ENCODE measurements around the gene CD300A. TPM values are rescaled to one million over a fixed set of nuclear protein-coding genes. Genes with fewer than 3 reads are reported as not detected.

The CD300A gene
- total RNA-seq, 2 donors from 2014 or later, result 3.9 to 7.2 TPM

GRCh38 chr17:74453665-74454196 lies 12.7 kb upstream of the CD300A start:
- H3K4me1 Mint-ChIP-seq (ENCODE audit: low read depth), result peaks cover 3% of the 10 kb centered on the region
- H3K4me3 Mint-ChIP-seq, result peak overlapping the region; percentile 20 to 55
- H3K27ac Mint-ChIP-seq, result no peak overlapping the region
- DNase-seq (no peak), ATAC-seq (replicated peaks in 1 of 2) (peak; percentile 97)
- no peaks in the 10 kb centered on the region for H3K36me3 Mint-ChIP-seq (ENCODE audit: insufficient read depth in 2 of 2)
- H3K27me3 Mint-ChIP-seq (ENCODE audit: low read depth), result peaks cover 5% of the 10 kb centered on the region
- H3K9me3 Mint-ChIP-seq, result no peaks in the 10 kb centered on the region

- Mint-ChIP-seq H3K27ac (no peak overlapping the region), H3K27me3 (ENCODE audit: low read depth) (peaks cover 5% of the 10 kb centered on the region), H3K4me1 (ENCODE audit: low read depth) (peaks cover 3% of the 10 kb centered on the region), H3K36me3 (ENCODE audit: insufficient read depth in 2 of 2) (no peaks in the 10 kb centered on the region), H3K9me3 (no peaks in the 10 kb centered on the region), H3K4me3 (peak overlapping the region; percentile 48 to 54)
- ATAC-seq (replicated peaks in 1 of 2) (peak; percentile 23 to 27), DNase-seq (peak; percentile 82)
These were observed 12.0 kb upstream of the CD300A start for GRCh38 chr17:74454197-74455024.

GRCh38 chr17:74455025-74455545 lies 11.3 kb upstream of the CD300A start:
- H3K4me3 Mint-ChIP-seq, result peak overlapping the region in 1 of 2 donors; percentile 46
- DNase-seq (no peak), ATAC-seq (replicated peaks in 1 of 2) (no peak)
- H3K27ac Mint-ChIP-seq, result no peak overlapping the region
- H3K27me3 Mint-ChIP-seq (ENCODE audit: low read depth), result peaks cover 5% of the 10 kb centered on the region
- H3K9me3 Mint-ChIP-seq, result no peaks in the 10 kb centered on the region
- no peaks in the 10 kb centered on the region for H3K36me3 Mint-ChIP-seq (ENCODE audit: insufficient read depth in 2 of 2)
- H3K4me1 Mint-ChIP-seq (ENCODE audit: low read depth), result peaks cover 3% of the 10 kb centered on the region

- no peak overlapping the region for H3K4me3 Mint-ChIP-seq
- no peak overlapping the region for H3K27ac Mint-ChIP-seq
- H3K27me3 Mint-ChIP-seq (ENCODE audit: low read depth), result peaks cover 5% of the 10 kb centered on the region
- peaks cover 3% of the 10 kb centered on the region for H3K4me1 Mint-ChIP-seq (ENCODE audit: low read depth)
- DNase-seq (no peak), ATAC-seq (replicated peaks in 1 of 2) (no peak)
- no peaks in the 10 kb centered on the region for H3K9me3 Mint-ChIP-seq
- H3K36me3 Mint-ChIP-seq (ENCODE audit: insufficient read depth in 2 of 2), result no peaks in the 10 kb centered on the region
These were observed 10.6 kb upstream of the CD300A start for GRCh38 chr17:74455821-74456220.

GRCh38 chr17:74457146-74457819 lies 9.2 kb upstream of the CD300A start:
- H3K36me3 Mint-ChIP-seq (ENCODE audit: insufficient read depth in 2 of 2), result no peaks in the 10 kb centered on the region
- peaks cover 5% of the 10 kb centered on the region for H3K27me3 Mint-ChIP-seq (ENCODE audit: low read depth)
- no peak overlapping the region for H3K4me3 Mint-ChIP-seq
- H3K4me1 Mint-ChIP-seq (ENCODE audit: low read depth), result peaks cover 3% of the 10 kb centered on the region
- DNase-seq, result peak; percentile 65 to 81
- H3K27ac Mint-ChIP-seq, result no peak overlapping the region
- ATAC-seq (replicated peaks in 1 of 2), result peak; percentile 18 to 26
- no peaks in the 10 kb centered on the region for H3K9me3 Mint-ChIP-seq

- Mint-ChIP-seq H3K4me3 (no peak overlapping the region), H3K4me1 (ENCODE audit: low read depth) (peaks cover 3% of the 10 kb centered on the region)
These were observed 8.6 kb upstream of the CD300A start for GRCh38 chr17:74457820-74458166.

GRCh38 chr17:74458835-74459234 lies 7.6 kb upstream of the CD300A start:
- DNase-seq, result no peak
- H3K9me3 Mint-ChIP-seq, result no peaks in the 10 kb centered on the region
- H3K4me3 Mint-ChIP-seq, result no peak overlapping the region
- H3K36me3 Mint-ChIP-seq (ENCODE audit: insufficient read depth in 2 of 2), result no peaks in the 10 kb centered on the region
- H3K27ac Mint-ChIP-seq, result no peak overlapping the region
- H3K4me1 Mint-ChIP-seq (ENCODE audit: low read depth), result peaks cover 3% of the 10 kb centered on the region
- no peaks in the 10 kb centered on the region for H3K27me3 Mint-ChIP-seq (ENCODE audit: low read depth)
- ATAC-seq (replicated peaks in 1 of 2), result no peak

More at GRCh38 chr17:74457820-74458166, 8.6 kb upstream of the CD300A start:
- no peak for ATAC-seq (replicated peaks in 1 of 2)
- H3K27me3 Mint-ChIP-seq (ENCODE audit: low read depth), result peaks cover 2% of the 10 kb centered on the region
- no peaks in the 10 kb centered on the region for H3K9me3 Mint-ChIP-seq
- no peak overlapping the region for H3K27ac Mint-ChIP-seq
- DNase-seq, result no peak
- H3K36me3 Mint-ChIP-seq (ENCODE audit: insufficient read depth in 2 of 2), result no peaks in the 10 kb centered on the region

- Mint-ChIP-seq H3K27ac (no peak overlapping the region), H3K4me3 (no peak overlapping the region), H3K4me1 (ENCODE audit: low read depth) (peaks cover 3% of the 10 kb centered on the region), H3K27me3 (ENCODE audit: low read depth) (no peaks in the 10 kb centered on the region), H3K9me3 (no peaks in the 10 kb centered on the region), H3K36me3 (ENCODE audit: insufficient read depth in 2 of 2) (no peaks in the 10 kb centered on the region)
- no peak for DNase-seq
- ATAC-seq (replicated peaks in 1 of 2), result no peak
These were observed 6.8 kb upstream of the CD300A start for GRCh38 chr17:74459622-74460021.

- no peak overlapping the region for H3K27ac Mint-ChIP-seq
- no peaks in the 10 kb centered on the region for H3K9me3 Mint-ChIP-seq
- ATAC-seq (replicated peaks in 1 of 2) (no peak), DNase-seq (no peak)
- H3K4me3 Mint-ChIP-seq, result no peak overlapping the region
- no peaks in the 10 kb centered on the region for H3K27me3 Mint-ChIP-seq (ENCODE audit: low read depth)
- H3K4me1 Mint-ChIP-seq (ENCODE audit: low read depth), result peaks cover 3% of the 10 kb centered on the region
- H3K36me3 Mint-ChIP-seq (ENCODE audit: insufficient read depth in 2 of 2), result no peaks in the 10 kb centered on the region
These were observed 6.2 kb upstream of the CD300A start for GRCh38 chr17:74460241-74460640.

- DNase-seq (no peak), ATAC-seq (replicated peaks in 1 of 2) (no peak)
- Mint-ChIP-seq H3K4me3 (no peak overlapping the region), H3K36me3 (ENCODE audit: insufficient read depth in 2 of 2) (no peaks in the 10 kb centered on the region), H3K4me1 (ENCODE audit: low read depth) (peaks cover 3% of the 10 kb centered on the region), H3K9me3 (no peaks in the 10 kb centered on the region), H3K27ac (no peak overlapping the region), H3K27me3 (ENCODE audit: low read depth) (no peaks in the 10 kb centered on the region)
These were observed 5.4 kb upstream of the CD300A start for GRCh38 chr17:74460996-74461395.

- H3K27me3 Mint-ChIP-seq (ENCODE audit: low read depth), result no peaks in the 10 kb centered on the region
- H3K9me3 Mint-ChIP-seq, result no peaks in the 10 kb centered on the region
- H3K4me3 Mint-ChIP-seq, result no peak overlapping the region
- H3K36me3 Mint-ChIP-seq (ENCODE audit: insufficient read depth in 2 of 2), result no peaks in the 10 kb centered on the region
- no peak for DNase-seq
- no peak for ATAC-seq (replicated peaks in 1 of 2)
- peaks cover 3% of the 10 kb centered on the region for H3K4me1 Mint-ChIP-seq (ENCODE audit: low read depth)
- no peak overlapping the region for H3K27ac Mint-ChIP-seq
These were observed 4.8 kb upstream of the CD300A start for GRCh38 chr17:74461611-74462010.

GRCh38 chr17:74464730-74465377 lies 1.6 kb upstream of the CD300A start:
- H3K27me3 Mint-ChIP-seq (ENCODE audit: low read depth), result no peaks in the 10 kb centered on the region
- ATAC-seq (replicated peaks in 1 of 2) (no peak), DNase-seq (no peak)
- no peaks in the 10 kb centered on the region for H3K36me3 Mint-ChIP-seq (ENCODE audit: insufficient read depth in 2 of 2)
- no peaks in the 10 kb centered on the region for H3K4me1 Mint-ChIP-seq (ENCODE audit: low read depth)
- no peak overlapping the region for H3K4me3 Mint-ChIP-seq
- H3K9me3 Mint-ChIP-seq, result no peaks in the 10 kb centered on the region
- no peak overlapping the region for H3K27ac Mint-ChIP-seq

Measured in activated T-cell treated with anti-CD3 and anti-CD28 coated beads, Interleukin-2, amount 50 U/mL, for 72 hours (primary cell).